Stimulated activated memory B cell treated with anti-CD40 and anti-IgM and Interleukin-4, amounts not matched to agents 10 μg/mL and 1 μg/mL and 100 μg/mL, for 72 hours (primary cell): ENCODE data around the gene LPA.
"Not testable (repeated sequence)": the region's sequence is repeated elsewhere in the genome, so short reads cannot be mapped to it uniquely, and the experiment has no call there.

Experiments
- ATAC-seq: fragments of 150-1000 bp; cut with Tn5 transposase; 2 replicates; pipeline ENCODE4 v1.10.0; 2021
- H3K27ac Mint-ChIP-seq: one replicate; pipeline ENCODE4 v1.8.0; 2022; ENCODE audit warnings: mild to moderate bottlenecking, mixed read lengths
- H3K27me3 Mint-ChIP-seq: one replicate; pipeline ENCODE4 v1.8.0; 2022; ENCODE audit warnings: mixed read lengths
- H3K36me3 Mint-ChIP-seq: one replicate; pipeline ENCODE4 v1.8.0; 2022; ENCODE audit warnings: mixed read lengths
- H3K4me1 Mint-ChIP-seq: one replicate; pipeline ENCODE4 v1.8.0; 2022; ENCODE audit warnings: mixed read lengths
- H3K4me3 Mint-ChIP-seq: one replicate; pipeline ENCODE4 v1.8.0; 2022; ENCODE audit warnings: mild to moderate bottlenecking, moderate library complexity, mixed read lengths
- H3K9me3 Mint-ChIP-seq: one replicate; pipeline ENCODE4 v1.8.0; 2022; ENCODE audit warnings: mixed read lengths

Gene LPA

DNA sequence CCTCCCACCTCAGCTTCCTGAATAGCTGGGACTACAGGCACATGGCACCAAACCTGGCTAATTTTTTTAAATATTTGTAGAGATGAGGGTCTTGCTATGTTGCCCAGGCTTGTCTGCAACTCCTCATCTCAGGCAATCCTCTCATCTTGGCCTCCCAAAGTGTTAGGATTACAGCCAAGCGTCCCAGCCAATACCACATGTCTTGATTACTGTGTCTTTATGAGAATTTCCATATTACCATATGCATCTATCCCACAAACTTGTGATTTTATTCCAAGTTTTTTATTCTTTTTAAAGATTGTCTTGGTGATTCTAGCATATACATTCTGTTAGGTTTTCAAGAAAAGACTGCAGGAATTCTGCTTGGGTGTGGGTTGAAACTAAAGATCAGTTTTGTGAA, 82.7 kb downstream of the LPA start:
- peaks cover 8% of the 10 kb centered on the region for H3K27me3 Mint-ChIP-seq
- H3K27ac Mint-ChIP-seq, result no peak overlapping the region
- no peaks in the 10 kb centered on the region for H3K36me3 Mint-ChIP-seq
- peaks cover 16% of the 10 kb centered on the region for H3K9me3 Mint-ChIP-seq
- no peak for ATAC-seq
- H3K4me1 Mint-ChIP-seq, result no peaks in the 10 kb centered on the region
- no peak overlapping the region for H3K4me3 Mint-ChIP-seq

DNA sequence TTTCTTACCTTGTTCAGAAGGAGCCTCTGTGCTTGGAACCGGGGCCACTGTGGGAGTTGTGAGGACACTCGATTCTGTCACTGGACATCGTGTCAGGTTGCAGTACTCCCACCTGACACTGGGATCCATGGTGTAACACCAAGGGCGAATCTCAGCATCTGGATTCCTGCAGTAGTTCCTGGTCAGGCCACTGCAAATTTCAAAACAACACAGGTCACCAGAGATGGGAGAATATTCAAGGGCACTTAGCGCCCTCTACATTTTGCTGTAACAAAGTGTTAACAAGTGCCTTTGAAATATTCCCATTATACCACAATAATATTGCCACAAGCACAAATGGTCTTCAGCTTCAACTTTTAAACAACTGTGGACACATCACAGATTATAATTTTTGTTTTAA, 85.6 kb downstream of the LPA start:
- H3K27ac Mint-ChIP-seq, H3K27me3 Mint-ChIP-seq, H3K36me3 Mint-ChIP-seq, H3K4me1 Mint-ChIP-seq, H3K4me3 Mint-ChIP-seq, ATAC-seq: not testable (repeated sequence)
- peaks cover 17% of the 10 kb centered on the region for H3K9me3 Mint-ChIP-seq

DNA sequence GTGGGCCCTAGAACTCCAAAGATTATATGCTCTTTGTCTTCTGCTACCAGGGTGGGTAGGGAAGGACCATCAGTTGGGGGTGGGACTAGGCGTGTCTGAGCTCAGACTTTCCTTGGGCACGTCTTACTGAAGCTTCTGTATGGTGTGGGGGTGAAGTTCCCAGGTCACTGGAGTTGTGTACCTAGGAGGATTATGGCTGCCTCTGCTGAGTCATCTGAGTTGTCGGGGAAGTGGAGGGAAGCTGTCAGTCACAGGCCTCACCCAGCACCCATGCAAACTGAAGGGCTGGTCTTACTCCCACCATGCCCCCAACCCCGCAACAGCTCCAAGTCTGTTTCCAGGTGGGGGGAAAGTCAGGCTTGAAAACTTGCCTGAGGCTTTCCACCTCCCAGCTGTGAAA, 90.1 kb downstream of the LPA start:
- H3K27ac Mint-ChIP-seq, result no peak overlapping the region
- peaks cover 9% of the 10 kb centered on the region for H3K9me3 Mint-ChIP-seq
- no peaks in the 10 kb centered on the region for H3K36me3 Mint-ChIP-seq
- no peak for ATAC-seq
- no peaks in the 10 kb centered on the region for H3K4me1 Mint-ChIP-seq
- H3K4me3 Mint-ChIP-seq, result no peak overlapping the region
- H3K27me3 Mint-ChIP-seq, result no peaks in the 10 kb centered on the region

DNA sequence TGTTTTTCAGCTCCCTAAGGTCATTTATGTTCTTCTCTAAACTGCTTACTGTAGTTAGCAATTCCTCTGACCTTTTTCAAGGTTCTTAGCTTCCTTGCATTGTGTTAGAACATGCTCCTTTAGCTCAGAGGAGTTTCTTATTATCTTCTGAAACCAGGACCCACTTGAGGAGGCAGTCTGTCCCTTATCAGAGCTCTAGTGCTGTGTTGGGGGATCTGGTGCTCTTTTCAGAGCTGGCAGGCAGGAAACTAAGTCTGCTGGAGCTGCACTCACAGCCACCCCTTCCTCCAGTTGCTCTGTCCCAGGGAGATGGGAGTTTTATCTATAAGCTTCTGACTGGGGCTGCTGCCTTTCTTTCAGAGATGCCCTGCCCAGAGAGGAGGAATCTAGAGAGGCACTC, 92.9 kb downstream of the LPA start:
- H3K9me3 Mint-ChIP-seq, result peaks cover 14% of the 10 kb centered on the region
- H3K4me3 Mint-ChIP-seq, H3K36me3 Mint-ChIP-seq, ATAC-seq, H3K27ac Mint-ChIP-seq, H3K4me1 Mint-ChIP-seq: not testable (repeated sequence)
- peaks cover 16% of the 10 kb centered on the region for H3K27me3 Mint-ChIP-seq

DNA sequence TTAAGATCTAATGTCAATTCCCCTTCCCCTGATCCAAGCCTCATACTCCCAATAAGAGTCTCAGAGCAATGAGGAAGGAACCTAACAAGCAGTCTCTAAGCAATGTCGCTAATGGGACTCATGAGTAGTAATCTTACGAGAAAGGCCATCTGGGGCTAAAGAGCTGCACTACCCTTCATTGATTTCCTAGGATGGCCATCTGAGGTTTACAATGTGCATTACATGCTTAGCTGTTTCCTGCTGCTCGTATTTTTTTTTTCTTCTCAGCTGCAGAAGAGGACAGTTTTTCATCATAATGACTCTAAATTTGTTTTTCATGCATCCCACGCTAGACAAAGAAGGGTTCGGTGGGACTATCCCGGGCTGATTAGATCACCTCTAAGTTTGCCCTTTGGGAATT, 119.3 kb downstream of the LPA start:
- Mint-ChIP-seq H3K36me3 (no peaks in the 10 kb centered on the region), H3K27me3 (peaks cover 30% of the 10 kb centered on the region), H3K9me3 (no peaks in the 10 kb centered on the region), H3K27ac (no peak overlapping the region), H3K4me1 (no peaks in the 10 kb centered on the region), H3K4me3 (no peak overlapping the region)
- no peak for ATAC-seq

DNA sequence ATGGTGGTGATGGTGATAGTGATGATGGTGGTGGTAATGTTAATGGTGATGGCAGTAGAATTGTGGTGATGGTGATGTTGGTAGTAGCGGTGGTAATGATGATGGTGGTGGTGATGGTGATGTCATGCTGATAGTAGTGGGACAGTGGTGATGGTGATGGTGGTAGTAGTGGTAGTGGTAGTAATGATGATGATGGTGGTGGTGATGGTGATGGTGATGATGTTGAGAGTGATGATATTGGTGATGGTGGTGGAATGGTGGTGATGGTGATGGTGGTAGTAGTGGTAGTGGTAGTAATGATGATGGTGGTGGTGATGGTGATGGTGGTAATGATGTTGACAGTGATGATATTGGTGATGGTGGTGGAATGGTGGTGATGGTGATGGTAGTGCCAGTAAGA, 128.8 kb downstream of the LPA start:
- Mint-ChIP-seq H3K4me3 (no peak overlapping the region), H3K27me3 (peaks cover 1% of the 10 kb centered on the region), H3K9me3 (no peaks in the 10 kb centered on the region), H3K36me3 (no peaks in the 10 kb centered on the region), H3K4me1 (no peaks in the 10 kb centered on the region), H3K27ac (no peak overlapping the region)
- no peak for ATAC-seq

DNA sequence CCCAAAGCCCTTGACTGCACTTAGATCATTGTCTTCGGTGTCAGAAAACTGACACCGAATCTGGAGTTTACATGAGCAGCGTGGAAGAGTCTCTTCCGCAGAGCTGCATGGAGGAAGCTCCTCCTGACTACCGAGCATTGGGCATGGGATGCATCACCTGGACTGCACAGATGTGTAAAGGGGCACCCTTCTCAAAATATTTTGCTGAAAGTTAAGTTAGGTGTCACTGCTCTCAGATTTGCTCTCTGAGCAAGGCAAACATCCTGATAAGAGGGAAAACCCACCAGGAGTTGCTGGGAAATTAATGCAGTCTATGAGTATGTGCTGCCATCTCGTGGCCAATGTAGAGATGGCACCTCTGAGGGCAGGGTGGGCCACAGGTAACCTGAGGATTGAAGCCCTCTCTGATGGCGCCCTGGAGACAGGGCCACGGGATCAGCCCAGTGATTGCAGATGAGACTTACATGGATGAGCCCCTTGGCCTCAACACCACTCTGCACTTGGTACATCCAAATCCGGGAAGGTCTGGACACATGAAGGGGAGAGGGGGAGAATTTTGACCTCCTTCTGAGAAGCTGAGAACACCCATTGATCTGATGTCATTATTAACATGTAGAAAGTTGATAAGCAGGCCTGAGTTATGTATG, 129.9 kb downstream of the LPA start:
- Mint-ChIP-seq H3K27ac (no peak overlapping the region), H3K4me3 (no peak overlapping the region), H3K4me1 (no peaks in the 10 kb centered on the region), H3K9me3 (no peaks in the 10 kb centered on the region), H3K36me3 (peaks cover 6% of the 10 kb centered on the region), H3K27me3 (peaks cover 11% of the 10 kb centered on the region)
- peak; percentile 61 for ATAC-seq

DNA sequence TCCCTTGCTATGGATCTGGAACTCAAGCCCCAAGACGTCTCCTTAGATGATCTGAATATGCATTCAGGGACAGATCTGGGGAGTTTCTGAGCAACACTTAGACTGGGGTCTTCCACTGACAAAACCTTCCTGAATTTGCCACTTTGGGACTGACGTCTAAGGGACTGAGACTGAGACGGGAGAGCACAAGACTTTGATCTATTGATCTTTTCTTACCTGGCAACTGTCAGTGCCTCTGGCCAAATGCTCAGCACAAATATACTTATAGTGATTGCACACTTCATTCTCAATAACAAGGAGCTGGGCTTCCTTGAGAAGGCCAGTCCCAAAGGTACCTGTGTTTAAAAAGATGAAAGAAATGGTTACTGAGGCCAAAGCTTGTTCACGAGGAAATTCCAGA, 131.8 kb downstream of the LPA start:
- Mint-ChIP-seq H3K27ac (no peak overlapping the region), H3K27me3 (peaks cover 30% of the 10 kb centered on the region), H3K9me3 (peaks cover 2% of the 10 kb centered on the region), H3K4me1 (no peaks in the 10 kb centered on the region), H3K36me3 (peaks cover 10% of the 10 kb centered on the region), H3K4me3 (no peak overlapping the region)
- ATAC-seq, result no peak

DNA sequence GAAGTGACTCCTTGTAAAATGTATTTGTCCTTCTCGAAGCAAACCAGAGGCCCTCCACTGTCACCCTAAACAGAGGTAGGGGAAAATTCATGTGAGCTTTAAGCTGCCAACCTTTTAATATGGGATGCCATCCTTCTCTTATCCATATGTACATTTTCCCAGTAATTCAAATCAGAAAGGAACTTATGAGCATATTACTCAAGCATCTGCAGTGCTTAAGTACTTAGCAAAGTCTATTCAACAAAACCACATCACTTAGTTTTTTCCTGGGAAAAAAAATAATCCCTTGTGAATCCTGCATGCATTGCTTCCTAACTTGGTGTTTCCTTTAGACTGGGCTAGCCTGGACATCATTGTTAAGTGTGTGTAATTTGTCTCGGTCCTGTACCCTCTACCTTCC, 132.2 kb downstream of the LPA start:
- Mint-ChIP-seq H3K4me3 (no peak overlapping the region), H3K4me1 (no peaks in the 10 kb centered on the region), H3K36me3 (peaks cover 10% of the 10 kb centered on the region), H3K27ac (no peak overlapping the region), H3K27me3 (peaks cover 35% of the 10 kb centered on the region), H3K9me3 (peaks cover 2% of the 10 kb centered on the region)
- no peak for ATAC-seq

DNA sequence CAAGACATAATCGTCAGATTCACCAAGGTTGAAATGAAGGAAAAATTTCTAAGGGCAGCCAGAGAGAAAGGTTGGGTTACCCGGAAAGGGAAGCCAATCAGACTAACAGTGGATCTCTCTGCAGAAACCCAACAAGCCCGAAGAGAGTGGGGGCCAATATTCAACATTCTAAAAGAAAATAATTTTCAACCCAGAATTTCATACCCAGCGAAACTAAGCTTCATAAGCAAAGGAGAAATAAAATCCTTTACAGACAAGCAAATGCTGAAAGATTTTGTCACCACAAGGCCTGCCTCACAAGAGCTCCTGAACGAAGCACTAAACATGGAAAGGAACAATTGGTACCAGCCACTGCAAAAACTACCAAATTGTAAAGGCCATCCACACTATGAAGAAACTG, 134.6 kb downstream of the LPA start:
- not testable (repeated sequence) for H3K27ac Mint-ChIP-seq, H3K4me3 Mint-ChIP-seq, H3K9me3 Mint-ChIP-seq, H3K4me1 Mint-ChIP-seq, ATAC-seq
- peaks cover 10% of the 10 kb centered on the region for H3K36me3 Mint-ChIP-seq
- H3K27me3 Mint-ChIP-seq, result peaks cover 43% of the 10 kb centered on the region

DNA sequence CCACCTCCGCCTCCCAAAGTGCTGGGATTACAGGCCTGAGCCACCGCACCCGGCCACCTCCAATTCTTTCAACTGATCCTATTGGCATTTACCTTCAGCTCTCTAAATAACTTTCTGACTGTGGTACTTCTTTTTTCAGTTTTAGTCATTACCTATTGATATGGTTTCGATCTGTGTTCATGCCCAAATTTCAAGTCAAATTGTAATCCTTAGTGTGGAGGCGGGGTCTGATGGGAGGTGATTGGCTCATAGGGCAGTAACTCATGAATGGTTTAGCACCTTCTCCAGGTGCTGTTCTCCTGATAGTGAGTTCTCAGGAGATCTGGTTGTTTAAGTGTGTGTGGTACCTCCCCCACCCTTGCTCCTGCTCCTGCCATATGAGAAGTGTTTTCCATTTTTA, 140.9 kb downstream of the LPA start:
- H3K36me3 Mint-ChIP-seq, result no peaks in the 10 kb centered on the region
- H3K27ac Mint-ChIP-seq, result no peak overlapping the region
- H3K27me3 Mint-ChIP-seq, result peaks cover 22% of the 10 kb centered on the region
- H3K9me3 Mint-ChIP-seq, result peaks cover 4% of the 10 kb centered on the region
- no peak overlapping the region for H3K4me3 Mint-ChIP-seq
- ATAC-seq, result peak; percentile 49
- peaks cover 5% of the 10 kb centered on the region for H3K4me1 Mint-ChIP-seq

DNA sequence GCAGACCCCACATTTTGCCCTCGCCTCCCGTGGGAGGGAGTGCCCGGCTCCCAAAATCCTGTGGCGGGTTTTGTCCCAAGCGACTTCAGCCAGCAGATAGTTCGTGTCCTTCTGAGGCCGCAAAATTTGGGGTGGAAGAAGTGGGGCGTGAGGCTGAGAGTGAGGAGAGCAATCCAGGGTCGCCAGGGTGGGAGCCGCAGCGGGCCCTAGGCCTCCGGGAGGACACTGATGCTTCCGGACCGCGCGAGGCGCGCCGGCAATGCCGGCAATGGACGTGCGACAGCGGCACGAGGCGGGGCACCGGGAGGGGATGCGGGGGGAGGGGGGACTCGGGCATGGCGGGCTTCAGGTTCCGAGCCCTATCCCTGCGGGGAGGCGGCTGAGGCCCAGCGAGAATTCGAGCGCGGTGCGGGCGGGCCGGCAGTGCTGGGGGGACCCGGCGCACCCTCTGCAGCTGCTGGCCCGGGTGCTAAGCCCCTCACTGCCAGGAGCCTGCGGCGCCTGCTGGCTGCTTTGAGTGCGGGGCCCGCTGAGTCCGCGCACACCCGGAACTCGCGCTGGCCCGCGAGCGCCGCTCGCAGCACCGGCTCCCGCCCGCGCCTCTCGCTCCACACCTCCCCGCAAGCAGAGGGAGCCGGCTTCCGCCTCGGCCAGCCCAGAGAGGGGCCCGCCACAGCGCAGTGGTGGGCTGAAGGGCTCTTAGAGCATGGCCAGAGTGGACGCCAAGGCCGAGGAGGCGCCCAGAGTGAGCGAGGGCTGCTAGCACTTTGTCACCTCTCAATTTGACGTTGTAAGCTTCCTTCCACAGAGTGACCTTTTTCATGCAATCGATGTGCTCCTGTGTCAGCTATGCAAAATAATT, 143.8 kb downstream of the LPA start:
- H3K27ac Mint-ChIP-seq, result peak overlapping the region; percentile 93

DNA sequence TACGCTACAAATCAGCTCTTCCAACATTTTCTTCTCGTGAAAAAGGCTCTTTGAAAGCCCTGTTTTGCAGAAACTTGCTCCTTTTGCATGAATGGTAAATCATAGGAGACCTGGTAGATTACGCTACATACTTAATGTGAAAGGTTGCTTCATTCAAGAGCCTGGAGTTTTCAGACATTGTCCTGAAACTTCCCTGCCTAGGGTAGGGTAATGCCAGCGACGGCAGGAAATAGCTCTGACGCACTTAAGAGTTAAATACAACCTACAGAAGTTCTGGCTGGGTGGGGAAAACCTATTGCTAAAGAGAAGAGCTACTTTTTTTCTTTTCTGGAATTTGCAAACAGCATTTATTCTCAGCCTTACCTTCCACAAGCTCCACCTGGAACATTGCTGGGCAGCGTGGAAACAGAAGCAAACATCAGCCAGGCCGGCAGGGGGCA, 144.5 kb downstream of the LPA start:
- H3K4me1 Mint-ChIP-seq, result peaks cover 5% of the 10 kb centered on the region
- H3K27me3 Mint-ChIP-seq, result no peaks in the 10 kb centered on the region
- ATAC-seq, result peak; percentile 86
- H3K27ac Mint-ChIP-seq, result peak overlapping the region; percentile 93
- H3K4me3 Mint-ChIP-seq, result peak overlapping the region; percentile 99
- no peaks in the 10 kb centered on the region for H3K36me3 Mint-ChIP-seq
- no peaks in the 10 kb centered on the region for H3K9me3 Mint-ChIP-seq

More for the DNA sequence above, 143.8 kb downstream of the LPA start:
- Mint-ChIP-seq H3K4me1 (peaks cover 5% of the 10 kb centered on the region), H3K9me3 (no peaks in the 10 kb centered on the region), H3K36me3 (no peaks in the 10 kb centered on the region), H3K4me3 (peak overlapping the region; percentile 99), H3K27me3 (no peaks in the 10 kb centered on the region)
- ATAC-seq, result peak; percentile 91

DNA sequence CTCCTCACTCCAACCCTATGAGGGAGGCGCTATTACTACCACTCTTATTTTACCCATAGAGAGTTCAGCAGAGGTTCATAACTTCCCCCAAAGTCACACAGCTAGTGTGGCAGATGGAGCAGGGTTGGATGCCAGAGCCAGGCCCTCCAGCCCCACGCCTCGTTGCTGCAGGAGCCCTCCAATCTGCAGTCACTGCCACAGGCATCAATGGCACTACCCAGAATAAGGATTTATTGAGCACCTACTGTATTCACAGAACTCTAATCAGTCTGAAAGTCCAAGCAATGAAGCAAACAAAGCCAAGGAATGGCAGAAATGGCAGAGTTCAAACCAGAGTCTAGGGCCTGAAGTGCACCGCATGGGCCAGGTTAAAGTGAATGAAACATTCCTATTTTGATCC, 144.9 kb downstream of the LPA start:
- H3K36me3 Mint-ChIP-seq, result no peaks in the 10 kb centered on the region
- no peak overlapping the region for H3K27ac Mint-ChIP-seq
- H3K9me3 Mint-ChIP-seq, result no peaks in the 10 kb centered on the region
- H3K27me3 Mint-ChIP-seq, result no peaks in the 10 kb centered on the region
- ATAC-seq, result no peak
- peaks cover 5% of the 10 kb centered on the region for H3K4me1 Mint-ChIP-seq
- H3K4me3 Mint-ChIP-seq, result no peak overlapping the region

DNA sequence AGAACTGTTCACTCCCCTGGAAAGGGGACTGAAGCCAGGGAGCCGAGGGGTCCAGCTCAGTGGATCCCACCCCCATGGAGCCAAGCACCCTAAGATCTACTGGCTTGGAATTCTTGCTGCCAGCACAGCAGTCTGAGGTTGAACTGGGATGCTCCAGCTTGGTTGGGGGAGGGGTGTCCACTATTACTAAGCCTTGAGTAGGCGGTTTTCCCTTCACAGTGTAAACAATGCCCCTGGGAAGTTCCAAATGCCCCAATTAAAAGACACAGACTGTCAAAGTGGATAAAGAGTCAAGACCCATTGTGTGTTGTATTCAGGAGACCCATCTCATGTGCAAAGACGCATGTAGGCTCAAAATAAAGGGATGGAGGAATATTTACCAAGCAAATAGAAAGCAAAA, 150.2 kb downstream of the LPA start:
- H3K27me3 Mint-ChIP-seq, result peaks cover 9% of the 10 kb centered on the region
- H3K27ac Mint-ChIP-seq, result no peak overlapping the region
- no peaks in the 10 kb centered on the region for H3K9me3 Mint-ChIP-seq
- no peaks in the 10 kb centered on the region for H3K4me1 Mint-ChIP-seq
- no peaks in the 10 kb centered on the region for H3K36me3 Mint-ChIP-seq
- no peak for ATAC-seq
- H3K4me3 Mint-ChIP-seq, result no peak overlapping the region

DNA sequence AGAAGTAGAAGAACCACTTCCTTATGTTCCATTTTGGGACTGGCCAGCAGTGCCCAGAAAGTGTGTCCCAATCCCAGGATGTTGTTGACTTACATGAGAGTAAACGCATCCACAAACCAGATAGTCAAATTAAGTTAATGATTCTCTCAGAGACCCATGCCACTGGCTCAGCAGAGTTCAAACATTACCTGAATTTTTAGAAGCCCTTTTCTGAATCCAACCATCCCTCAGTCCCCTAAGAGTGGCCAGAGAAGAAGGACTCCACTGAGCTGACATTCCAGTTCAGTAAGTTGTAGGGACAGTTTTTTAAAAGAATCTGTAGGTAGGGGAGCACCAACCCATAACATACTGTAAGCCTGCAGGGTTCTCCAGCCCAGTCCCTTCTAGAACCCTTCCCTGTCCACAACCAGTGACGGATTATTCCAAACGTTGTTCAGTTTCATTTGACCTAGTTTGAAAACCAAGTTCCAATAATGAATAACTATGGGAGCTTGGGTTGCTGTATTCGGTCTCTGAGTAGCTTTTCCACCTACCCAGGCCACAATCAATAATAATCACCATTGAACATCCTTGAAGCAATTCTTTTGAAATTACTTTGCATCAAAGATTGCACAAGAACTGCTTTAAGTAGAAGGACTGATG, 153.0 kb downstream of the LPA start:
- H3K36me3 Mint-ChIP-seq, result no peaks in the 10 kb centered on the region
- H3K27ac Mint-ChIP-seq, result no peak overlapping the region
- H3K4me3 Mint-ChIP-seq, result no peak overlapping the region
- peaks cover 9% of the 10 kb centered on the region for H3K27me3 Mint-ChIP-seq
- no peaks in the 10 kb centered on the region for H3K9me3 Mint-ChIP-seq
- no peaks in the 10 kb centered on the region for H3K4me1 Mint-ChIP-seq
- no peak for ATAC-seq
